GM23248 (cell line): ENCODE results near the gene GANC.

ENCODE experiments used
- EZH2 ChIP-seq: fragments of 200-600 bp; sonication (generic); IDR thresholded peaks from 2 replicates; pipeline ENCODE4 v1.6.1; 2018; ENCODE audit warnings: antibody characterized with exemption, mild to moderate bottlenecking; ENCODE audit not compliant: insufficient read depth, poor library complexity, severe bottlenecking
- EZH2phosphoT487 ChIP-seq: fragments of 200-600 bp; sonication (generic); IDR thresholded peaks from 2 replicates; pipeline ENCODE4 v1.6.1; 2018; ENCODE audit warnings: antibody characterized with exemption, moderate library complexity, mild to moderate bottlenecking, low read depth; ENCODE audit not compliant: insufficient read depth

DNA sequence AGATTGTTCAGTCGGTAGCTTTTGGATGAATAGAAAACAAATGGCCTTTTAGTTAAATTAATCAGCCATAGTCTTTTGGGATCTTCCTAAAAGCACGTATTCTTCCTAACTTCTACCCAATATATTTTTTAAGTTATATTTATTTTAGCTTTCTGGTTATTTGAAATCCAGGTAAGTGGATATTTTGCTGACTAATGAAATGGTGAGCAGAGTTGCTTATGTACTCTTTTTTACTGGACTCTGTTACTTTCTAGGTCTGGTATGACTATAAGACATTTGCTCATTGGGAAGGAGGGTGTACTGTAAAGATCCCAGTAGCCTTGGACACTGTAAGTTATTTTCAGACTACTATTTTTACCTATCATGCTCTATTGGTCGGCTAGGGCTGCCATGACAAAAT, 72.5 kb downstream of the GANC start:
- TF ChIP-seq EZH2 (no peak), EZH2phosphoT487 (no peak)
